Measurements from ENCODE around the gene PRR5L. TPM values are rescaled to one million over a fixed set of nuclear protein-coding genes. Genes with fewer than 3 reads are reported as not detected.

PRR5L gene
- polyA plus RNA-seq, 1 of the 3 experiments (the other 2 are of a cell fraction): 0.46 TPM

GRCh38 chr11:36357831-36358230 is 61.7 kb downstream of the PRR5L start:
- no peak overlapping the region for H3K4me2 ChIP-seq
- no peaks in the 10 kb centered on the region for H3F3A ChIP-seq (replicated peaks; ENCODE audit: insufficient read depth)
- H2AFZ ChIP-seq (ENCODE audit: low read depth): no peak overlapping the region
- H3K4me1 ChIP-seq (ENCODE audit: control insufficient read depth in 1 of 2, insufficient read depth in 2 of 2, low read depth in 1 of 2, low read length in 1 of 2): peaks cover 0 to 17% of the 10 kb centered on the region in 2 experiments; a peak in 1 of 4 replicates
- H3K27me3 ChIP-seq (ENCODE audit: insufficient read depth): no peaks in the 10 kb centered on the region
- CTCF ChIA-PET: interaction anchor here (1.5 kb wide), 1 partner anchor 135 kb away, joined by 4 read pairs; no protein-coding TSS in a partner anchor
- WGBS (ENCODE audit: low lambda C conversion rate): 29% methylated on average over 2 of the region's 2 CpGs
- H3K9me3 ChIP-seq: no peaks in the 10 kb centered on the region
- H3K4me3 ChIP-seq (ENCODE audit: low read depth in 2 of 2, low read length in 1 of 2): no peak overlapping the region
- no peaks in the 10 kb centered on the region for H3K9me2 ChIP-seq
- H3K36me3 ChIP-seq (replicated peaks in 1 of 2; ENCODE audit: control insufficient read depth in 1 of 2, insufficient read depth in 2 of 2, low read length in 1 of 2): no peaks in the 10 kb centered on the region
- DNase-seq: no peak
- H4K20me1 ChIP-seq (ENCODE audit: insufficient read depth): no peaks in the 10 kb centered on the region
- no peak overlapping the region for H3K27ac ChIP-seq (ENCODE audit: low read depth in 2 of 2, low read length in 1 of 2)
- TF ChIP-seq GATA2 (CRISPR knock-in tag; IDR thresholded peaks at IDR 0.05) (no peak), FOXJ3 (CRISPR knock-in tag; IDR thresholded peaks at IDR 0.05) (no peak), CHD2 (IDR thresholded peaks at IDR 0.05; ENCODE audit: low read length, partially characterized antibody) (no peak), YY1 (IDR thresholded peaks at IDR 0.05; ENCODE audit: low read depth) (no peak), CTCF (IDR thresholded peaks at IDR 0.05) (no peak), RXRA (IDR thresholded peaks at IDR 0.05; ENCODE audit: borderline replicate concordance, low read depth) (no peak)
- H3K79me2 ChIP-seq (ENCODE audit: insufficient read depth): no peaks in the 10 kb centered on the region
- POLR2A ChIA-PET: no interaction called here
- H3K9ac ChIP-seq: no peak overlapping the region

GRCh38 chr11:36358436-36358835 is 62.3 kb downstream of the PRR5L start:
- H3K4me1 ChIP-seq (ENCODE audit: control insufficient read depth in 1 of 2, insufficient read depth in 2 of 2, low read depth in 1 of 2, low read length in 1 of 2): peaks cover 0 to 17% of the 10 kb centered on the region in 2 experiments; a peak in 1 of 4 replicates
- H3K9me3 ChIP-seq: no peaks in the 10 kb centered on the region
- H3K9ac ChIP-seq: no peak overlapping the region
- H3K9me2 ChIP-seq: no peaks in the 10 kb centered on the region
- no peak overlapping the region for H3K27ac ChIP-seq (ENCODE audit: low read depth in 2 of 2, low read length in 1 of 2)
- no peak overlapping the region for H3K4me3 ChIP-seq (ENCODE audit: low read depth in 2 of 2, low read length in 1 of 2)
- no peaks in the 10 kb centered on the region for H3F3A ChIP-seq (replicated peaks; ENCODE audit: insufficient read depth)
- no peaks in the 10 kb centered on the region for H4K20me1 ChIP-seq (ENCODE audit: insufficient read depth)
- no peaks in the 10 kb centered on the region for H3K36me3 ChIP-seq (replicated peaks in 1 of 2; ENCODE audit: control insufficient read depth in 1 of 2, insufficient read depth in 2 of 2, low read length in 1 of 2)
- H3K27me3 ChIP-seq (ENCODE audit: insufficient read depth): no peaks in the 10 kb centered on the region
- CTCF ChIA-PET: no interaction called here
- no peak for DNase-seq
- 79% methylated on average over 3 of the region's 3 CpGs for WGBS (ENCODE audit: low lambda C conversion rate)
- no peak for TF ChIP-seq CTCF (IDR thresholded peaks at IDR 0.05)
- no peak for TF ChIP-seq TAF1 (IDR thresholded peaks at IDR 0.05; ENCODE audit: borderline replicate concordance, low read depth, low read length)
- TF ChIP-seq RCOR1 (IDR thresholded peaks at IDR 0.05; ENCODE audit: low read length): no peak
- no peak for TF ChIP-seq EZH2phosphoT487 (IDR thresholded peaks at IDR 0.05; ENCODE audit: borderline replicate concordance, low read depth)
- TF ChIP-seq IRF3 (IDR thresholded peaks at IDR 0.05; ENCODE audit: low read depth, low read length): no peak
- no peak for TF ChIP-seq POLR2AphosphoS5 (IDR thresholded peaks at IDR 0.05; ENCODE audit: low read depth, low read length)
- TF ChIP-seq PBX3 (IDR thresholded peaks at IDR 0.05): no peak
- TF ChIP-seq RAD21 (IDR thresholded peaks at IDR 0.05; ENCODE audit: low read length): no peak
- no peak for TF ChIP-seq FOSL2 (IDR thresholded peaks at IDR 0.05; ENCODE audit: borderline replicate concordance, low read depth)
- no peak for TF ChIP-seq FOXJ3 (CRISPR knock-in tag; IDR thresholded peaks at IDR 0.05)
- no peak for TF ChIP-seq NFIC (IDR thresholded peaks at IDR 0.05; ENCODE audit: borderline replicate concordance)
- no peak overlapping the region for H3K4me2 ChIP-seq
- H3K79me2 ChIP-seq (ENCODE audit: insufficient read depth): no peaks in the 10 kb centered on the region
- H2AFZ ChIP-seq (ENCODE audit: low read depth): no peak overlapping the region
- POLR2A ChIA-PET: no interaction called here

All from SK-N-SH (cell line).